GM18498 (cell line): ENCODE results near the gene YPEL3.

ENCODE experiments used
- ATAC-seq: cut with Tn5 transposase; IDR thresholded peaks from one replicate; pipeline ENCODE4 v1.9.1; 2021; ENCODE audit warnings: mild to moderate bottlenecking, moderate library complexity; ENCODE audit not compliant: unreplicated experiment

Gene YPEL3

GRCh38 chr16:30091474-30092372, 4.3 kb downstream of the YPEL3 start, which contains the start of gene TBX6:
Gene TBX6 (minus strand): TSS chr16:30091924. CDS start chr16:30091193, 731 bp downstream.
- peak; percentile 73 for ATAC-seq

GRCh38 chr16:30090610-30091331, 5.2 kb downstream of the YPEL3 start:
- ATAC-seq: no peak

- ATAC-seq: no peak
Observed at GRCh38 chr16:30088832-30089624, 7.0 kb downstream of the YPEL3 start.

GRCh38 chr16:30088237-30088831, 7.7 kb downstream of the YPEL3 start:
- no peak for ATAC-seq

GRCh38 chr16:30087181-30087898, 8.7 kb downstream of the YPEL3 start:
- ATAC-seq: no peak

- ATAC-seq: no peak
Observed at GRCh38 chr16:30086291-30087140, 9.5 kb downstream of the YPEL3 start.

- ATAC-seq: no peak
Observed at GRCh38 chr16:30085820-30086219, 10.2 kb downstream of the YPEL3 start.

- ATAC-seq: no peak
Observed at GRCh38 chr16:30085247-30085646, 10.8 kb downstream of the YPEL3 start.

- no peak for ATAC-seq
Observed at GRCh38 chr16:30084816-30085159, 11.2 kb downstream of the YPEL3 start.

- no peak for ATAC-seq
Observed at GRCh38 chr16:30084096-30084815, 11.8 kb downstream of the YPEL3 start.

GRCh38 chr16:30083216-30084055, 12.6 kb downstream of the YPEL3 start:
- no peak for ATAC-seq

- ATAC-seq: no peak
Observed at GRCh38 chr16:30082545-30083090, 13.4 kb downstream of the YPEL3 start.

GRCh38 chr16:30079480-30079879, 16.5 kb downstream of the YPEL3 start:
- ATAC-seq: no peak

- no peak for ATAC-seq
Observed at GRCh38 chr16:30078744-30079143, 17.3 kb downstream of the YPEL3 start.

- no peak for ATAC-seq
Observed at GRCh38 chr16:30077656-30078055, 18.4 kb downstream of the YPEL3 start.

GRCh38 chr16:30076276-30076791, 19.7 kb downstream of the YPEL3 start:
- ATAC-seq: peak; percentile 36
